ENCODE data around the gene DNTT.

The DNTT gene

GRCh38 chr10:96325719-96326373 lies 21.6 kb downstream of the DNTT start:
- no peaks in the 10 kb centered on the region for H3K27me3 ChIP-seq (ENCODE audit: insufficient read depth, low read depth, severe bottlenecking)
- H3K4me3 ChIP-seq (ENCODE audit: low read depth, low read length) = no peak overlapping the region
- no peak overlapping the region for H3K27ac ChIP-seq
- no peak for DNase-seq
- no peaks in the 10 kb centered on the region for H3K9me3 ChIP-seq (ENCODE audit: severe bottlenecking)
- H3K36me3 ChIP-seq = no peaks in the 10 kb centered on the region
- TF ChIP-seq CTCF (IDR thresholded peaks at IDR 0.05; ENCODE audit: low read depth, low read length) = no peak

GRCh38 chr10:96327462-96327861 lies 23.2 kb downstream of the DNTT start:
- Histone ChIP-seq H3K9me3 (ENCODE audit: severe bottlenecking) (no peaks in the 10 kb centered on the region), H3K27ac (no peak overlapping the region), H3K27me3 (ENCODE audit: insufficient read depth, low read depth, severe bottlenecking) (no peaks in the 10 kb centered on the region), H3K36me3 (no peaks in the 10 kb centered on the region), H3K4me3 (ENCODE audit: low read depth, low read length) (no peak overlapping the region)
- DNase-seq = no peak
- TF ChIP-seq CTCF (IDR thresholded peaks at IDR 0.05; ENCODE audit: low read depth, low read length) = no peak

GRCh38 chr10:96333101-96333500 lies 28.9 kb downstream of the DNTT start:
- Histone ChIP-seq H3K27ac (no peak overlapping the region), H3K4me3 (ENCODE audit: low read depth, low read length) (no peak overlapping the region), H3K36me3 (no peaks in the 10 kb centered on the region), H3K9me3 (ENCODE audit: severe bottlenecking) (no peaks in the 10 kb centered on the region), H3K27me3 (ENCODE audit: insufficient read depth, low read depth, severe bottlenecking) (no peaks in the 10 kb centered on the region)
- TF ChIP-seq CTCF (IDR thresholded peaks at IDR 0.05; ENCODE audit: low read depth, low read length) = no peak
- no peak for DNase-seq

GRCh38 chr10:96334616-96335526 lies 30.6 kb downstream of the DNTT start:
- Histone ChIP-seq H3K27ac (no peak overlapping the region), H3K27me3 (ENCODE audit: insufficient read depth, low read depth, severe bottlenecking) (no peaks in the 10 kb centered on the region)

GRCh38 chr10:96337106-96337505 lies 32.9 kb downstream of the DNTT start:
- H3K27me3 ChIP-seq (ENCODE audit: insufficient read depth, low read depth, severe bottlenecking) = no peaks in the 10 kb centered on the region
- no peak overlapping the region for H3K27ac ChIP-seq
- TF ChIP-seq CTCF (IDR thresholded peaks at IDR 0.05; ENCODE audit: low read depth, low read length) = no peak

More at GRCh38 chr10:96334616-96335526, 30.6 kb downstream of the DNTT start:
- H3K9me3 ChIP-seq (ENCODE audit: severe bottlenecking) = no peaks in the 10 kb centered on the region
- peak; percentile 24 for DNase-seq
- H3K4me3 ChIP-seq (ENCODE audit: low read depth, low read length) = no peak overlapping the region
- H3K36me3 ChIP-seq = no peaks in the 10 kb centered on the region
- TF ChIP-seq CTCF (IDR thresholded peaks at IDR 0.05; ENCODE audit: low read depth, low read length) = peak; percentile 79

More at GRCh38 chr10:96337106-96337505, 32.9 kb downstream of the DNTT start:
- no peaks in the 10 kb centered on the region for H3K9me3 ChIP-seq (ENCODE audit: severe bottlenecking)
- no peak overlapping the region for H3K4me3 ChIP-seq (ENCODE audit: low read depth, low read length)
- no peaks in the 10 kb centered on the region for H3K36me3 ChIP-seq
- no peak for DNase-seq
